ENCODE measurements around the gene GALC.
A peak's percentile ranks its signal among the peaks of the same experiment; 100 is the strongest.

Gene GALC

DNA sequence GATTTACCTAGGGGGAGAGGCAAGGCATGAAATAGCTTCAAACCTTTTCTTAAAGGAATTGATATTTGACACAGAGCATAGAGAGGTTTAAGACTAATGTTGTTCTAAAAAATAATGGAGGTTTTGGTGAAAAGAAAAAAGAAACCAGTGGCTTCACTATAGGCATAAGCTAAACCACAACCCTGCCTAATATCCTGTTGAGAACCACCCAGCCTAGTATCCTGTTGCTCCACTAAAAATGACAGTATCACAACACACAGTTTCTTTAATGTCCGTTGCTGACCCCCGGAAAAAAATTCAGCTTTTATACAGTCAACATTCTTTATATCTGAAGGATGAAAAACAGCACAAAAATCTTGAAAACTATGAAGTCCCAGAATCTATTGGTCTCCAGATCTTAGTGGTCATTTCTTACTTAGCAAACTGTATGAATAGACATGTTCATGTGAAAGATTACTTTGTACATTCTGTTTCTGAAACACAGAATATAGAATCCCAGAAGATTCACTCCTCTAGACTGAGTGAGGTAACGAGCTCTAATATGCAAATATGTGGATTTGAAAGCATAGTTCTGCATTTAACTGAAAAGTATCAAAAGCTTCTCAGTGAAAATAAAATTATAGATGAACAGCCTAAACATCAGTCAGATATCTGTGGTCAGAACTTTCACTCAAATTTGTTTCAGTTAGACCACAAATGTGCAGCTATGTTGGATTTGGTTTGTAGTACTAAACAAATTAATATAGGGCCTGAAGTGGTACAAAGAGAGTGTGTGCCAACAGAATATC, 40.5 kb downstream of the GALC start:
- DNase-seq, result peak; percentile 55

DNA sequence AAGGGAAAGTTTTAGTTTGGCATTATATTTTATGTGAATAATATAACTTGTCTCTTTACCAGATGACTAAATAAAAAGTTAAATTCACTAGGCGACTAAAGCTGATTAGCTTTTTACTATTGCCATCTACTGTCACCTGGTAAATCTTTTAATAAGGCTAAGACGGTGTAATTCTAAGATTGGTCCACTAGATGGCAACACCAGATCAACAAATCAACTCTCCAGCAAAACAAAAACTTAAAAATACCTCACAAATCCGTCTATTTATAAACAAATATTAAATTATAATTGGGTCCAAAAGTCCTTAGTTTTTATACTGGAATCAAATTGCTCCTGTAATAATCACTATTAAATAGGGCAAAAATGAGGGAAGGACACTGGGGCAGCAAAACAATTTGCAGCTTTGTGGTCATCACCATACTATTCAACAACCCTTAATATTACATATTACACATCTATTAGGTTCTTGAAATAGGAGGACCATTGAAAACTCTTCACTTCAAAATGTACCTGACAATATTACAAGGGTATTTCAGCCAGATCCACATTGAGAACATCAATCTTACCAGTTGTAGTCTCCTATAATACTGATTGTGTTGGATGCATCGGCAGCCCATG, 47.9 kb downstream of the GALC start:
- peak; percentile 66 for DNase-seq

DNA sequence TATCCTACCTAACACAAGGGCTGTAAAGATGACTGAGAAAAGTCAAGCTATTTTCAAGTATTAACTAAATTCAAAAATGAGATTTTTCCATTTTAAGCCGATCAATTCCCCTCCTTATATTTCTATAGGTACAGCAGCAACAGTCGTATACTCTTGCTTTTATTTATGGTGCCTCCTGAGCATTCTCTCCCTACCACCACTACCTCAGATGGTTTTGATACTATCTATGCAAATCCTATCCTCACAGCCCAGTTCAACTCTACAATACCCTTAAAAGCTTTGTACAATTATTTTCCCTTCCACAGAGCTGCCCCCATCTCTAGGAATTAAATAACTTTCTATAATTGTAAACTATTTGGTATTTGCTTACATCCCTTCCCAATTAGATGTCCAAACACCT, 52.1 kb downstream of the GALC start:
- no peak for DNase-seq

DNA sequence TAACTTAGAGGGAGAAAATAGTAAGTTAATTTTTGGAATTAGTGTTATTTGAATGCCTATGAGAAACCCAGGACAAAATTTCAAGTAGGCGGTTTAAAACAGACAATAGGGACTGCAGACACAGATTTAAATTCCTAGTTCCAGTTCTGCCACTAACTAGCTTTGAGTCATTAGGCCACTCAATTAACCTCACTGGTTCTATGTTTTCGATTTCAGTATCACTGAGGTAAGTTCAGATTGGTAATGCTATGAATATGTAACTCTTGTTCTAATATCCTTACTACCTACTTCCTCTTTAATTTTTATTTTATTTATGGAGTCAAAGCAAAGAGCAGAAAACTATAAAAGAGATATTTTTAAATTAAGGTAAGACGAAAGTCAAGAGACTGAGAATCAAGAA, 52.6 kb downstream of the GALC start:
- no peak for DNase-seq

DNA sequence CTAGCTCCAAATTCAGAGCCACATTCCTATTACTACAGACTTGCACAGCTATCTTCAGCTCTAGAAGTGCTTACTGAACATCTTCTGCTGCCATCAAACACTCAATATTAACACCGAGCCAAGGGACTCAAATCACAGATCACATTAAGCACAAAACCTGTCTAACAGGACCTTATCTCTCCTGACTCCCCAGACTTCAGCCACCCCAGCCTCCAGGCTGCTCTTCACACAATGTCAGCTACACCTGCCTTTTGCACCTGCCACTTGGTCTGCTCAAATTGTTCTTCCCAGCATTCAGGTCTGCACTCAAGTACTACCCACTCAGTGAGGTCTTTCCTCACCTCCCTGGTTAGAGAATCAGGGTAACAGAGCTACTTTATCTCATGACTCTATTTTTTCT, 57.1 kb downstream of the GALC start:
- no peak for DNase-seq

DNA sequence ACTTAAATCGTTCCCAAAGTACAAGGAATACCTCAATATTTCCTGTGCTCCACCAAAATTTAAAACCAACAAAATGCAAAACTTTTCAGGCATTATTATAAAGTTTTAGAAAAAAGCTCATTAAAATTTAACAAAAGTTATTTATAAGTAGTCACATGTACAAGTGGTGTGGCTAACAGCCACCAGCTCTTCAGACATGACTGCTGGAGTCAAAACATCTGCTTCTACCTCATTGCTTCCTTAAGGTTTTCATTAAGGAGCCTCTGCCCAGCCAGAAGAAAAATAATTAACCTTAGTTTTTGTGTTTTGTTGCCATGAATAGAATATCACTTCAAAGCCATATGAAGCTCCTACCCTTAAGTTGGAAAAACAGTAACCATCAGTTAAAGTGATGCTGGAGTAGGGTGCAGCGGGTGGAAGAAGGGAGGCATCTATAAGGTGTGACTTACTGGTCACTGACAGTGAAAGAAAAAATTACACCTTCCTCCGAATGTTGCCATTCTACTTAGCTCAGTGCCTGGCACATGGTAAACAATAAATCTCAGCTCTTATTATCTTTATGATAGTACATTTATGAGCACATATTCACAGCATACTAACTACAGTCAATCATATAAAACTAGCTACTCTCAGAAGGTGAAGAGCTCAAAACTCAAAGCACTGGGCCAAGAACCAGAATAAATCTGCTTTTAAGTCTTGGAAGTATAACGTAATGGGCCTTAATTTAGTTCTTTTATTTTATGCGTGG, 57.7 kb downstream of the GALC start:
- no peak for DNase-seq

DNA sequence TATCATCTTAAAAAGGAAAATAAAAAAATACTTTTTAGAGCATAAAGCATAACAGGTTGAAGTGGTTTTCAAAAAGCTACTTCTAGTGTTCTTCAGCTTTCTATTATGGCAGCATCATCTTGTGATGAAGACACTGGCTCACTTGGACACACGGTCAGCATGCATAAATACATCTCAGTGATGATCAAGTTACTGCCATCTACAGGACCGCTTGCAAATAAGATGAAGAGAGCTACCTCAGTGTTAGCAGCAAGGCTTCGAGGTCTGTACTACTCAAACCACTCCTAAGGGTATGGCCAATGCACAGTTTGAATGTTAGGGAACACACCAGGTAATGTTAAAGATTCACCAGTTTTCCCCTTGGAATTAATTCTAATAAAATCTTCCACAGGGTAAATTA, 58.8 kb downstream of the GALC start:
- no peak for DNase-seq

DNA sequence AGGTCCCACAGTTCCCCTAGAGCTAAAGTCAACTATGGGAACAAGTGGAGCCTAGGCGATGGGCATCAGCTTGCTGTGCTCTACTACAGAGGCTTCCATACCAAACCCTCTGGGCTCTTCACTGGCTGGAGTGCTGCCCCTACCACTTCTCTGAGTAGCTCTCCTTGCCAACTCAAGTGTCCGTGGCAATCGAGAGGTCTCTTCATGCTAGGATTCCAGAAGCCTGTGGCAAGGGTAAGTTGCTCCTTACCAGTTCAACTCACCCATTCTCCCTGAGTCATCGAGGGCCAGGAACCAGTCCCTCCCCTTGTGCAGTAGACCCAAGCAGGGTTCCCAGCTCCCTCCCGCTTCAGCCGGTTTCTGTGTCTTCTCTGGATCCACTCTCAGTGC, 76.1 kb downstream of the GALC start:
- no peak for DNase-seq

DNA sequence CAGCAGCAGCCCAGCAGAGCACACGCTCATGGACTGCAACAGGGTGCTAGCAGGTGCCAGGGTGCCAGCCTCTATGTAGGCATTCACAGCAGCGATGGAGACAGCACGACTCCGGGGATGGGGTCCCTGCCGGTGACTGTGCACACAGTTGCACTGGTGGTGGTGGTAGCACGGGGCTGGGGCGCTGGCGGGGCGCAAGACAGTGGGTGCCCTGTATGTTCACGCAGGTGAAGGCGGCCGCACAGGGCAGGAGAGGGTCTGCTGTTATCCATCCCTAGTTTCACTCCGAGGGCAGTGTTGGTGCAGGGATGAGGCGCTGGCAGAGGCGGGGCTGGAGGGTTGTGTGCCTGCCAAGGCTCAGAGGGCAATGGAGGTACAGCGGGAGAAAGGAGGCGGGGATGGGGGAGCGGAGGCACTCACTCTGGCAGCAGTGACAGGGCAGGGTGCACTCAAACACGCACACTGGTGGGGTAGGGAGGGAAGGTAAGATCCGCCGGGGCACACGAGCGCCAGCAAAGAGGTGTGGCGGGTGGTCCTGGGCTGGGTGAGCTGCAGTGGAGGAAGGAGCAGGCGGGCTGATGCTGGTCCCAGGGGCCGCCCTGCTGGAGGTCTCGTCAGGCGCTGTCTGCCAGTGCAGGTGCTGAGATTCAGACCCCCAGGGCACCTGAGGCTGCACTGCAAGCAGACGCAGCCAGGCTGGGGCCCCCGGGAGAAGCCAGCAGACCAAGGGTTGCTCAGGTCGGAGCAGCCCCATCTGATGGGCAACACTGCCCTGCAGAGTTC, 76.7 kb downstream of the GALC start:
- no peak for DNase-seq

DNA sequence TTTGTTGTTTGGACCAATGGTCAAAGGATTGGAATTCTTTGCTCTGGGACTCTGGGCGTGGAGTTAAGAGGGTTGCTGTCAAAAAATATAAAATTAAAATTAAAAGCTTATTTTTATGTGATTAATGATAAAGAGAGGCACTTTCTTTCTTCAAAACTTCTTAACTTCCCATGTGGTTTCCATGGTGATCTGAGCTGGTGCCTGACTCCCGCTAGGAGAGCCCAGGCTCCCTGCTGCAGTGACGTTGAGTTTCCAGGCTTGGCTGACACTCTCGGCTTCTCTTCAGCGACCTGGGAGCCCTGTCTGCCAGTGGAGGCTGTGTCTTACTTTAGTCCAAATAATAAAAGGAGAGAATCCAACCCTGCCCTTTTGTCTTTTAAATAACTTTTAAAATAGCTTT, 84.4 kb downstream of the GALC start:
- DNase-seq, result no peak

DNA sequence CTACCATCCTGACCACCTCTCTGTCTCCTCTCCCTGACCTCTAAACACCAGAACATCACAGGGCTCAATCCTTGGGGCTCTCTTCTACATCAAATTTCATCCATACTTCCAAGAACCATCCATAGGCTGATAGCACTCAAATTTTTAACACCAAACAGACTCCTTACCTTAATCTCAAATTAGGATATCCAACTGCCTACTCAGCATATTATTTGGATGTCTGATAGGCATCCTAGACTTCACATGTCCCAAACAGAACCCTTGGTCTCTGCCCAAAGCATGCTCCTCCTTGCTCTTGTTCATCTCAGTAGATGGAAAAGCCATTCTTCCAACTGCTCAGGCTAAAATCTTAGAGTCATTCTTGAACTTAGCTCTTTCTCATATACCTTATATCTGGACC, 91.3 kb downstream of the GALC start:
- no peak for DNase-seq

DNA sequence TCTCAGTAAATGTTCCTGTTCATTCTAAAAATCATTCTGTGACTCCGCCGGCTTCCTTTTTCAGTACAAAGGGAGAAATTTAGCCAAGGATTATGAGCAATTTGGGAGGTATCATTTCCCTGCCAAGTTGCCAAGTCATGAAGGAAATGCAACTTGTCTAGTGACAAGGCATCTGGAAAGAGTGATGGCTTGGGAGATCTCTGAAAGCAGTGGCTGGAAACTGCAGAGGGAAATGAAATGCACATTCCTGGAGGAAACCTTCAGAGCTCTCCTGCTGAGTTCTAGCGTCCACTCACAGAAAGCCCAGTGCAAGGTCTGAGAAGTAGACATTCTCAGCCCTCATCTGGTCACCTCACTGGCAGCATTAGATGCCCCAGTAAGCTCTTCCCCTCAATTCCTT, 91.7 kb downstream of the GALC start:
- DNase-seq, result no peak

DNA sequence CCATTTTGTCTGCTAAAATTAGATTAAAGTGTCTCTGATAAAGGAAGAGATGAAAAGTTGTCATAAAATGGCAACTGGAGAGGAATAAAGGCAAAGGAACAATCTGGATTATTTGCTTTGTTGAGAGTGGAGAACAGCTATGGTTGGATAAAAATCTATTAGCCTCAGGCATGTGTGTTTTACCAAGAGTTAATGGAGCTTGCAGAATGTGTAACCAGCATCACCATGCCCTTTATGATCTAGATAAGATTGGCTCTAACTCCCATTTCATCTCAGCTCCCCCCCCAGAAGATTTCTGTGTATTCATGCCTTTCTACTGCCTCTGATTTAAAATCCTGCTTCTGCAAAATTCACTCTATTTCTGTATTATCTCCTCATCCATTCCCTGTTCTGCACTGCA, 93.8 kb downstream of the GALC start:
- DNase-seq, result no peak

DNA sequence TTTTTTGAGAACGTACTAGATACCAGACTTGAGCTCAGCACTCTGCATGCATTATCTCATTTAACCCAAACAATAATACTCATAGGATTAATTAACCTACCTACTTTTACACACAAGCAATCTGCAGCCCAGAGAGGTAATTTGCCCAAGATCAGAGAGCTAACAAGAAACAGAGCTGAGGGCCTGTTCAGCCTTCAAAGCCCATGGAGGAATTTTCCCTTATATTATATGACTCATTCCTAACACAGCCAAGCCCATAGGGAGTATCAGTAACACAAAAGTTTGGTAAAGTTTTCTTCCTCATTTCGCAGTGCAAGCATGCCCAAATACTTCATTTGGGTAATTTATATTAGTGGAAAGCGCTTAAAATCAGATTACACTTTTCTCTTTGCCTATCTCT, 94.7 kb downstream of the GALC start:
- DNase-seq, result no peak

DNA sequence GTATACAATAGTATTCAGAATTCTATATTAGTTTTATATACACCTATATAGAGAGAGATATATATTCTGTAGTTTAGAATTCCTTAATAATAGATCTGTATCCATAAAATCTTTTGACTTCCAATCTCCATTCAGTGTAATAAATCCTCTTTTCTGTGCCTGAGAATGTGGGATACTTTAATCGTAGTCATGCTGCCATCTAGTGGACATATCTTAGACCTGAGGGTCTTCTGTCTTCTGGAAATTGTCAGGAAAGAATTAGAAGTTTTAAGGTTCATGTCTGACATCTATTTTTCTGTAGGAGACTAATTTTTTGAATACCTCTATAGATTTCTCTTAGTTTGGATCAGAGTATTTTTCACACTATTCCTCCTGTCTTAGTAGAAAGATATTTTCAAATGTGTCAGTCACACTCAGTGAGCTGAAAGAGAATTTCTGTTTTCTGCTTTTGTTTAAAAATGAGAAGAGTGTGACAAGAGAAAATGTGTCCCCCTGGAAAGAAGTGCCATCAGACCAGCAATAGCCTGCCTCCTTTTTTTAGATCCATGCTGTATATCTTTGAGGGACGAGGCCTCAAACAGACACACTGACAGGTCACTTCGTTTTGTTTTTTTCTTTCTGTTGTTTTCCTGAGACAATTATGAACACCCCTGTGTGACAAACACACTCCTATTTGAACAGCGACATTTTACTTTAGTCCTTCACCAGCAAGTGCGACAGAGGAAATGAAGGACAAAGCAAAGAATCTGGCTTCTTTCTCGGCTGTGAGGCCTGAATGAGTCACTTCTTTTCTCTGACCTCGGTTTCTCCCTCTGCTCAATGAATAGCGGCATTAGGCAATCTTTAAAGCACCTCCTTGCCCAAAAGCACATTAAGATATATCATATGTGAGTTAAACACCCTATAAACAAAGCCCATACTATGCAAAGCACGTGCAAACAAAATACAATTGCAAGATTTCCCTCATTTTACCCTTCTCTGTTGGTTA, 96.3 kb downstream of the GALC start:
- DNase-seq, result peak; percentile 23

DNA sequence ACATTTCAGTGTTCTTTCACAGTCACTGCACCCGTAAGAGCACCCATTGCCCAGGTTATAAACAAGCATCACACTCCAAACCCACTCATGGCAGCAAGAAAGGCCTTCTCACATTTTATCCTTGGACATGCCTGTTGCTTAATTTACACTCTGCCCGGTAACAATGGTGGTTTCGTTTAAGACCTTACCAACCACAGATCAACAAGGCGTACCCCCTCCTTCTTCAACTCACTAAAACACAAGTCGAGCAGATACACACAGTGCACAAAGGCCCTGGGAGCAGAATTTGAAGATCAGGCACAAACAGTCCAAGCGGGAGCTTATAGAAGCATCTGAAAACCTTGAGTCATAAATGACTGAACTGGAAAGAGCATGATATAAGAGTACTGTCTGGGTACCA, 98.1 kb downstream of the GALC start:
- no peak for DNase-seq

DNA sequence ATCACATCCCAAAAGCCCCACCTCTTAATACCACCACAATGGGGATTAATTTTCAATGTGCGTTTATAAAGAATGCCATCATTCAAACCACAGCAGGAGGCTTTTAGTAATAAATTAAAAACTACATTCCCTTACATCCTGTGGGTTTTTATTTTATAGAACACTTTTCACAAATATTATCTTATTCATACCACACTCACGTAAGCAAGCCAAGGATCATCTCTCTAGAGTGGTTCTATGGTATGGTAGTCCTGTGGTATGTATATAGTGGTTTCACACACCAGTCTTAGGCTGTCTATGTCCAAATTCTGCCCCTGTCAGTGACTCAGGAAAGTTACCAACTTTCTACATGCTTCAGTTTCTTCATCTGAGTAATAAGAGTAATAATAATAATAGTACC, 100.2 kb downstream of the GALC start:
- no peak for DNase-seq

DNA sequence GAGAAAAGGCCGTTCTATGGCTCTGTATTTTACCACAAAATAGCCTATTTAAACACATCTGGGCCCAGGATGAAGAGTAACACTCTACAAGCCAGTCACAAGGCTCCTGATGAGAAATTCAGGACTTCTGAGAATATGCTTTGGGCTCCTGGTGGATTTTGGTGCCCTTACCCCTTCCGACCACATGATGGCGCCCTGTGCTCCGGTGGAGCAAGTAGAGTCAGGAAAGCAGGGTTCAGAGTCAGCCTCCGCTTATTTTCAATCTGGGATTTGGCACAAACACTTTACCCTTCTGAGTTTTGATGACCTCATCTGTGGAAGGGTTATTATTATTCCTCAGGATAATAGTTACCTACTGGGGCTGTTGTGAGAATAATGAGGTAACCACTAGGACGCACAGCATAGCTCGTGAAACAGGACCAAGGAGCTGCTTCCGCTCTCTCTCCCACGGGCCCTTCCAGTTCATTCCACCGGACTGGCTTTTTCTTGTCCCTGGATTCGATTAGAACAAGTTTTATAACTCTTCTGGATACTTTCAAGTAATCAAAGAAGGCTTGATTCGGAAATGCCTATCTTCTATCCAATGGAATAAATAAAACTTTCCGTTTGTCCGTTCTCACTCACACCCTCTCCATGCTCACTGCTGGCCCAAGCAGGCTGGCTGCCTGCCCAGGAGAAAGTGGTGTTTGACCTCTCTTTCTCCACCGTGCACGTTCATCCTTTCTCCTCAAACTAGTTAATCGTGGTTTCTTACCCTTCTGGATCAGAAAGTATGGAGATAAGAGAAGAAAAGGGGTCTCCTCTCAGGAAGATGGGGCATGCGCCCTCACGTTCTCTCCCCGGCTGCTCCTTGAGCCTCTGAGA, 104.6 kb downstream of the GALC start:
- DNase-seq, result no peak

DNA sequence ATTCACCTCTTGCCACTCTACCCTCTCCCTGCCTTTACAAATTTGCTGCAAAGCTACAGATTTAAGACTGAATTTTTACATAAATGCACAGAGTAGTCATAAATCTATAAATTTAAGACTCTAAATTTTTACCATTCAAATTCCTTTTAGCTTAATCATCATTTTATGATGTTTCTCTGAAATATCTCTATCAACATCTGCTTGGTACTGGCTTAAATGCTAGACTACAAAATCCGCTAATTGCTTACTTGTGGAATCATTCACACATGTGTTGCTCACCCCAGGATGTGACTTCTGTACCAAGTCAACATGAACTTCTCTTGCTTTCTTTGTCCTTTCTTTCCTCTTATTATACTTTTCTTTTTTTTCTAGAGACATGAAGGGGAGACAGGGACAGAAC, 109.2 kb downstream of the GALC start:
- DNase-seq, result no peak

Data from CD4-positive, alpha-beta T cell treated with Interleukin-17A for 1 hour (primary cell).